H9 (cell line): ENCODE measurements around the gene CELA2A. TPM values are rescaled to one million over a fixed set of nuclear protein-coding genes. Genes with fewer than 3 reads are reported as not detected.
A peak's percentile ranks its signal among the peaks of the same experiment; 100 is the strongest.

Source experiments
- DNase-seq: peaks from one replicate; pipeline ENCODE4 v3.0.0-alpha.2; 2017
- H2AFZ ChIP-seq: one replicate; pipeline ENCODE4 v1.6.1; 2013; ENCODE audit warnings: mild to moderate bottlenecking, low read length, control low read depth, moderate library complexity
- H2AK5ac ChIP-seq: 2 replicates; pipeline ENCODE4 v1.6.1; 2013; ENCODE audit warnings: low read length, control low read depth, mixed read lengths; ENCODE audit not compliant: insufficient read length
- H2BK120ac ChIP-seq: one replicate; pipeline ENCODE4 v1.6.1; 2013; ENCODE audit warnings: low read depth, mild to moderate bottlenecking, low read length, control low read depth, inconsistent platforms; ENCODE audit not compliant: poor library complexity, severe bottlenecking
- H2BK12ac ChIP-seq: 2 replicates; pipeline ENCODE4 v1.6.1; 2013; ENCODE audit warnings: low read length, control low read depth, mixed read lengths, low read depth; ENCODE audit not compliant: insufficient read length
- H2BK15ac ChIP-seq: 2 replicates; pipeline ENCODE4 v1.6.1; 2013; ENCODE audit warnings: low read depth, low read length, control low read depth
- H2BK20ac ChIP-seq: one replicate; pipeline ENCODE4 v1.6.1; 2013; ENCODE audit warnings: low read depth, mild to moderate bottlenecking, low read length, control low read depth, inconsistent platforms; ENCODE audit not compliant: poor library complexity, severe bottlenecking
- H2BK5ac ChIP-seq: 2 replicates; pipeline ENCODE4 v1.6.1; 2013; ENCODE audit warnings: low read length, control low read depth, mixed read lengths; ENCODE audit not compliant: insufficient read length
- H3K14ac ChIP-seq: 2 replicates; pipeline ENCODE4 v1.6.1; 2013; ENCODE audit warnings: low read length, control low read depth; ENCODE audit not compliant: insufficient read depth
- H3K18ac ChIP-seq: 2 replicates; pipeline ENCODE4 v1.6.1; 2013; ENCODE audit warnings: low read depth, mild to moderate bottlenecking, mixed read lengths, low read length, control low read depth; ENCODE audit not compliant: insufficient read length
- H3K23ac ChIP-seq: 2 replicates; pipeline ENCODE4 v1.6.1; 2013; ENCODE audit warnings: low read length, control low read depth, mixed read lengths, low read depth; ENCODE audit not compliant: insufficient read length
- H3K23me2 ChIP-seq: 2 replicates; pipeline ENCODE4 v1.6.1; 2013; ENCODE audit warnings: low read depth, mild to moderate bottlenecking, mixed read lengths, low read length, control low read depth; ENCODE audit not compliant: insufficient read length, poor library complexity, severe bottlenecking
- H3K27ac ChIP-seq: 2 replicates; pipeline ENCODE4 v1.5.1; 2013; ENCODE audit warnings: low read length, control low read depth, mixed read lengths, low read depth; ENCODE audit not compliant: insufficient read length
- H3K27me3 ChIP-seq: 2 replicates; pipeline ENCODE4 v1.6.1; 2013; ENCODE audit warnings: low read length, control low read depth, inconsistent platforms; ENCODE audit not compliant: insufficient read depth
- H3K4ac ChIP-seq: 2 replicates; pipeline ENCODE4 v1.6.1; 2013; ENCODE audit warnings: low read depth, mild to moderate bottlenecking, control low read depth, inconsistent platforms, low read length, moderate library complexity
- H3K4me1 ChIP-seq: 2 replicates; pipeline ENCODE4 v1.6.1; 2013; ENCODE audit warnings: low read length, control low read depth, inconsistent platforms; ENCODE audit not compliant: insufficient read depth
- H3K4me2 ChIP-seq: 2 replicates; pipeline ENCODE4 v1.6.1; 2013; ENCODE audit warnings: low read length, control low read depth, mixed read lengths; ENCODE audit not compliant: insufficient read length, insufficient read depth
- H3K56ac ChIP-seq: 2 replicates; pipeline ENCODE4 v1.6.1; 2013; ENCODE audit warnings: low read depth, mild to moderate bottlenecking, mixed read lengths, low read length, control low read depth; ENCODE audit not compliant: insufficient read length
- H3K79me1 ChIP-seq: 2 replicates; pipeline ENCODE4 v1.6.1; 2013; ENCODE audit warnings: low read depth, mild to moderate bottlenecking, moderate library complexity, low read length, control low read depth, inconsistent platforms; ENCODE audit not compliant: insufficient read depth, poor library complexity, severe bottlenecking
- H3K79me2 ChIP-seq: 2 replicates; pipeline ENCODE4 v1.6.1; 2013; ENCODE audit warnings: low read length, control low read depth, inconsistent platforms; ENCODE audit not compliant: insufficient read depth
- H3K9ac ChIP-seq: 2 replicates; pipeline ENCODE4 v1.6.1; 2013; ENCODE audit warnings: low read length, control low read depth, mixed read lengths; ENCODE audit not compliant: insufficient read length; ENCODE audit errors: extremely low read depth
- H3K9me3 ChIP-seq: one replicate; pipeline ENCODE4 v1.6.1; 2013; ENCODE audit warnings: low read depth, low read length, inconsistent platforms; ENCODE audit not compliant: control insufficient read depth
- H3T11ph ChIP-seq: one replicate; pipeline ENCODE4 v1.6.1; 2013; ENCODE audit warnings: mild to moderate bottlenecking, low read length, control low read depth, inconsistent platforms
- H4K20me1 ChIP-seq: one replicate; pipeline ENCODE4 v1.6.1; 2013; ENCODE audit not compliant: control insufficient read depth, insufficient read length, insufficient read depth
- H4K5ac ChIP-seq: 2 replicates; pipeline ENCODE4 v1.6.1; 2013; ENCODE audit warnings: low read depth, mild to moderate bottlenecking, mixed read lengths, low read length, control low read depth; ENCODE audit not compliant: insufficient read length
- H4K8ac ChIP-seq: replicated peaks from 2 replicates; pipeline ENCODE4 v1.6.1; 2013; ENCODE audit warnings: low read length, control low read depth, mixed read lengths, low read depth; ENCODE audit not compliant: insufficient read length
- H4K91ac ChIP-seq: 2 replicates; pipeline ENCODE4 v1.6.1; 2013; ENCODE audit warnings: low read depth, mild to moderate bottlenecking, moderate library complexity, mixed read lengths, low read length, control low read depth; ENCODE audit not compliant: insufficient read length
- H3K27ac Mint-ChIP-seq, 3 experiments: 2 replicates in 2 of 3; 3 replicates in 1 of 3; pipeline ENCODE4 v1.8.0; 2020 to 2021; ENCODE audit warnings: mixed read lengths in 3 of 3, mild to moderate bottlenecking in 1 of 3, moderate library complexity in 1 of 3
- H3K27me3 Mint-ChIP-seq: 2 replicates; pipeline ENCODE4 v1.8.0; 2021; ENCODE audit warnings: low read depth, mild to moderate bottlenecking, moderate library complexity, mixed read lengths
- H3K36me3 Mint-ChIP-seq, 3 experiments: 2 replicates in 2 of 3; 3 replicates in 1 of 3; pipeline ENCODE4 v1.8.0; 2020 to 2021; ENCODE audit warnings: low read depth in 3 of 3, mixed read lengths in 3 of 3; ENCODE audit not compliant: insufficient read depth in 1 of 3
- H3K4me1 Mint-ChIP-seq, 2 experiments: 2 replicates each; pipeline ENCODE4 v1.8.0; 2020; ENCODE audit warnings: mixed read lengths in 2 of 2
- H3K4me3 Mint-ChIP-seq, 2 experiments: 2 replicates in 1 of 2; 3 replicates in 1 of 2; pipeline ENCODE4 v1.8.0; 2020 to 2021; ENCODE audit warnings: mild to moderate bottlenecking in 2 of 2, mixed read lengths in 2 of 2, moderate library complexity in 1 of 2
- H3K9me3 Mint-ChIP-seq, 2 experiments: 2 replicates in 1 of 2; 3 replicates in 1 of 2; pipeline ENCODE4 v1.8.0; 2020; ENCODE audit warnings: mild to moderate bottlenecking in 2 of 2, mixed read lengths in 2 of 2, moderate library complexity in 1 of 2
- CTCF ChIP-seq: fragments of 200-600 bp; sonication (generic); conservative IDR thresholded peaks from 3 replicates; pipeline ENCODE4 v1.8.0; 2021; ENCODE audit warnings: antibody characterized with exemption, mild to moderate bottlenecking
- WGBS: extraction: QIAGEN DNeasy Blood & Tissue Kit; methylation state at CpG from one replicate; pipeline ENCODE4 v1.1.7; 2013; ENCODE audit warnings: missing lambda C conversion rate, low lambda C conversion rate, mixed read lengths; ENCODE audit not compliant: insufficient read length; ENCODE audit errors: extremely low coverage; 5-methylcytosine and 5-hydroxymethylcytosine counted together
- total RNA-seq: library from RNA; stranded (reverse); gene quantifications from 2 replicates; pipeline ENCODE4 v1.2.1, GENCODE V29; 2021

Gene CELA2A
- total RNA-seq, 1 experiment from 2014 or later: not detected

GRCh38 chr1:15413563-15414444 lies 42.7 kb upstream of the CELA2A start:
- Histone ChIP-seq H3K4me2 (no peak overlapping the region), H3K27ac (no peak overlapping the region), H2AFZ (no peak overlapping the region), H3K9me3 (no peaks in the 10 kb centered on the region), H2AK5ac (no peak overlapping the region), H4K5ac (no peak overlapping the region), H4K8ac (no peak overlapping the region), H4K91ac (no peak overlapping the region), H3K79me2 (no peaks in the 10 kb centered on the region), H2BK5ac (no peak overlapping the region), H3K23ac (no peak overlapping the region), H3K79me1 (no peaks in the 10 kb centered on the region), H2BK15ac (no peak overlapping the region), H3T11ph (no peak overlapping the region), H3K18ac (no peak overlapping the region), H4K20me1 (no peaks in the 10 kb centered on the region), H3K27me3 (peaks cover 4% of the 10 kb centered on the region; the same call in 1 of the 2 replicates), H2BK12ac (no peak overlapping the region), H3K14ac (peak overlapping the region; percentile 37; the same call in 1 of the 2 replicates), H2BK120ac (no peak overlapping the region), H3K56ac (no peak overlapping the region), H3K4me1 (no peaks in the 10 kb centered on the region), H2BK20ac (no peak overlapping the region), H3K23me2 (peaks cover 9% of the 10 kb centered on the region), H3K9ac (no peak overlapping the region), H3K4ac (no peak overlapping the region)
- peaks cover 39% of the 10 kb centered on the region for H3K27me3 Mint-ChIP-seq
- H3K27ac Mint-ChIP-seq: peak overlapping the region in 1 of 3 experiments; percentile 68; a peak in 1 of 7 replicates
- TF ChIP-seq CTCF: no peak
- no peak overlapping the region for H3K4me3 Mint-ChIP-seq
- H3K4me1 Mint-ChIP-seq: peaks cover 28 to 38% of the 10 kb centered on the region in 2 experiments
- peaks cover 0 to 2% (median 2%) of the 10 kb centered on the region in 3 experiments; a peak in 3 of 7 replicates for H3K36me3 Mint-ChIP-seq
- H3K9me3 Mint-ChIP-seq: no peaks in the 10 kb centered on the region
- no peak for DNase-seq
- WGBS: no CpG with 5 or more reads among the region's 20 CpGs
